HG02884 (cell line): ENCODE results near the gene CELF2.

Source experiments
- ATAC-seq: cut with Tn5 transposase; IDR thresholded peaks from one replicate; pipeline ENCODE4 v1.9.1; 2021; ENCODE audit warnings: mild to moderate bottlenecking, moderate library complexity; ENCODE audit not compliant: unreplicated experiment

The CELF2 gene

GRCh38 chr10:11288302-11288701 is 270.6 kb downstream of the CELF2 start:
- ATAC-seq = no peak

GRCh38 chr10:11290156-11290890 is 272.7 kb downstream of the CELF2 start:
- no peak for ATAC-seq

GRCh38 chr10:11292576-11293302 is 275.1 kb downstream of the CELF2 start:
- no peak for ATAC-seq

GRCh38 chr10:11293332-11293731 is 275.7 kb downstream of the CELF2 start:
- no peak for ATAC-seq

- no peak for ATAC-seq
Observed at GRCh38 chr10:11294831-11295450, 277.3 kb downstream of the CELF2 start.

- ATAC-seq = no peak
Observed at GRCh38 chr10:11295492-11295891, 277.8 kb downstream of the CELF2 start.

- ATAC-seq = no peak
Observed at GRCh38 chr10:11297136-11297535, 279.5 kb downstream of the CELF2 start.

GRCh38 chr10:11298116-11298515 is 280.4 kb downstream of the CELF2 start:
- no peak for ATAC-seq

GRCh38 chr10:11299125-11299524 is 281.5 kb downstream of the CELF2 start:
- no peak for ATAC-seq

GRCh38 chr10:11300026-11300425 is 282.4 kb downstream of the CELF2 start:
- no peak for ATAC-seq

- ATAC-seq = no peak
Observed at GRCh38 chr10:11300563-11300962, 282.9 kb downstream of the CELF2 start.

- no peak for ATAC-seq
Observed at GRCh38 chr10:11301571-11302111, 284.0 kb downstream of the CELF2 start.

- ATAC-seq = no peak
Observed at GRCh38 chr10:11302181-11302580, 284.5 kb downstream of the CELF2 start.

- no peak for ATAC-seq
Observed at GRCh38 chr10:11303361-11304170, 285.9 kb downstream of the CELF2 start.

GRCh38 chr10:11304906-11305585 is 287.4 kb downstream of the CELF2 start:
- ATAC-seq = no peak

- no peak for ATAC-seq
Observed at GRCh38 chr10:11305825-11306593, 288.3 kb downstream of the CELF2 start.

GRCh38 chr10:11307004-11307403 is 289.3 kb downstream of the CELF2 start:
- no peak for ATAC-seq

GRCh38 chr10:11307937-11308336 is 290.3 kb downstream of the CELF2 start:
- no peak for ATAC-seq

- ATAC-seq = no peak
Observed at GRCh38 chr10:11311027-11311426, 293.4 kb downstream of the CELF2 start.

GRCh38 chr10:11313463-11313862 is 295.8 kb downstream of the CELF2 start:
- ATAC-seq = no peak
